IMR-90 (cell line): ENCODE data around the gene GDNF. TPM values are rescaled to one million over a fixed set of nuclear protein-coding genes. Genes with fewer than 3 reads are reported as not detected.
A peak's percentile ranks its signal among the peaks of the same experiment; 100 is the strongest.

ENCODE experiments used
- ATAC-seq: fragments of 200-7000 bp; cut with Tn5 transposase; 2 replicates; pipeline ENCODE4 v1.9.1; 2020; ENCODE audit warnings: low read depth, mild to moderate bottlenecking, moderate library complexity
- BruUV-seq: library from RNA; stranded (reverse); fragments of 400-500 nt; replicated peaks from 2 replicates; lab custom pipeline; 2021; lab: Mats Ljungman, UMichigan
- CTCF ChIA-PET: fragments of 300-600 bp; formaldehyde crosslinking; extraction: SDS; loops from one replicate; lab custom pipeline; 2021; ENCODE audit warnings: antibody characterized with exemption; lab: Yijun Ruan, JAX
- POLR2A ChIA-PET: fragments of 300-600 bp; sonication (Branson Sonifier 250); formaldehyde crosslinking; loops from one replicate; lab custom pipeline; 2022; ENCODE audit warnings: antibody characterized with exemption; ENCODE audit not compliant: unreplicated experiment; lab: Charles Lee
- DNase-seq: peaks from one replicate; pipeline ENCODE4 v3.0.0; 2013
- H2AFZ ChIP-seq: replicated peaks from 2 replicates; pipeline ENCODE3; 2013; ENCODE audit warnings: low read length, mild to moderate bottlenecking; ENCODE audit not compliant: poor library complexity
- H2AK5ac ChIP-seq: 2 replicates; pipeline ENCODE4 v1.6.1; 2013; ENCODE audit warnings: low read depth, low read length, inconsistent platforms
- H2AK9ac ChIP-seq: replicated peaks from 2 replicates; pipeline ENCODE3; 2013; ENCODE audit warnings: mild to moderate bottlenecking, low read depth, low read length, moderate library complexity; ENCODE audit not compliant: poor library complexity
- H2BK120ac ChIP-seq: 2 replicates; pipeline ENCODE4 v1.6.1; 2013; ENCODE audit warnings: low read depth, low read length, inconsistent platforms
- H2BK15ac ChIP-seq: 3 replicates; pipeline ENCODE4 v1.6.1; 2013; ENCODE audit warnings: low read depth, low read length, inconsistent platforms
- H2BK20ac ChIP-seq: 2 replicates; pipeline ENCODE4 v1.6.1; 2013; ENCODE audit warnings: low read depth, mild to moderate bottlenecking, inconsistent platforms, low read length, moderate library complexity
- H2BK5ac ChIP-seq: 2 replicates; pipeline ENCODE4 v1.6.1; 2013; ENCODE audit warnings: mild to moderate bottlenecking, low read depth, low read length, inconsistent platforms; ENCODE audit not compliant: poor library complexity, severe bottlenecking
- H3K14ac ChIP-seq: replicated peaks from 2 replicates; pipeline ENCODE4 v1.6.1; 2013; ENCODE audit warnings: low read depth, low read length, inconsistent platforms
- H3K18ac ChIP-seq: 2 replicates; pipeline ENCODE4 v1.6.1; 2013; ENCODE audit warnings: low read depth, low read length, control low read depth
- H3K23ac ChIP-seq: 2 replicates; pipeline ENCODE4 v1.6.1; 2013; ENCODE audit warnings: low read depth, low read length, inconsistent platforms
- H3K27ac ChIP-seq: 2 replicates; pipeline ENCODE4 v1.5.1; 2013; ENCODE audit warnings: mild to moderate bottlenecking, control low read depth, low read length; ENCODE audit not compliant: insufficient read depth
- H3K27me3 ChIP-seq: 2 replicates; pipeline ENCODE4 v1.6.1; 2013; ENCODE audit warnings: low read length; ENCODE audit not compliant: control insufficient read depth, insufficient read depth
- H3K36me3 ChIP-seq: 2 replicates; pipeline ENCODE4 v1.6.1; 2013; ENCODE audit warnings: low read length, mixed read lengths; ENCODE audit not compliant: control insufficient read depth, insufficient read depth
- H3K4ac ChIP-seq: 2 replicates; pipeline ENCODE4 v1.6.1; 2013; ENCODE audit warnings: low read depth, low read length, inconsistent platforms
- H3K4me1 ChIP-seq: 2 replicates; pipeline ENCODE4 v1.6.1; 2013; ENCODE audit warnings: low read length, mixed read lengths; ENCODE audit not compliant: control insufficient read depth, insufficient read depth
- H3K4me2 ChIP-seq: 2 replicates; pipeline ENCODE4 v1.6.1; 2013; ENCODE audit warnings: low read depth, mild to moderate bottlenecking, control low read depth, low read length, moderate library complexity
- H3K4me3 ChIP-seq: 2 replicates; pipeline ENCODE4 v1.5.1; 2013; ENCODE audit warnings: low read depth, mild to moderate bottlenecking, control low read depth, low read length, moderate library complexity; ENCODE audit not compliant: insufficient read depth
- H3K56ac ChIP-seq: 2 replicates; pipeline ENCODE4 v1.6.1; 2013; ENCODE audit warnings: low read length, inconsistent platforms; ENCODE audit not compliant: insufficient read depth; ENCODE audit errors: extremely low read depth
- H3K79me1 ChIP-seq, 2 experiments: 2 replicates each; pipeline ENCODE4 v1.6.1; 2013; ENCODE audit warnings: low read length in 2 of 2, inconsistent platforms in 1 of 2, low read depth in 1 of 2
- H3K9ac ChIP-seq: 2 replicates; pipeline ENCODE4 v1.6.1; 2013; ENCODE audit warnings: low read depth, low read length, control low read depth
- H3K9me1 ChIP-seq: 2 replicates; pipeline ENCODE4 v1.6.1; 2013; ENCODE audit warnings: low read length, inconsistent platforms; ENCODE audit not compliant: insufficient read depth
- H3K9me3 ChIP-seq: 2 replicates; pipeline ENCODE4 v1.6.1; 2013; ENCODE audit warnings: low read length; ENCODE audit not compliant: control insufficient read depth, insufficient read depth
- H4K20me1 ChIP-seq: 2 replicates; pipeline ENCODE4 v1.6.1; 2013; ENCODE audit warnings: low read length, inconsistent platforms; ENCODE audit not compliant: insufficient read depth
- H4K5ac ChIP-seq: 2 replicates; pipeline ENCODE4 v1.6.1; 2013; ENCODE audit warnings: mild to moderate bottlenecking, low read depth, low read length, control low read depth
- H4K8ac ChIP-seq, 2 experiments: 2 replicates each; pipeline ENCODE4 v1.6.1; 2013; ENCODE audit warnings: low read depth in 2 of 2, low read length in 2 of 2, control low read depth in 1 of 2, inconsistent platforms in 1 of 2
- H4K91ac ChIP-seq: 2 replicates; pipeline ENCODE4 v1.6.1; 2013; ENCODE audit warnings: low read depth, low read length, inconsistent platforms; ENCODE audit not compliant: insufficient read depth
- CTCF ChIP-seq: conservative IDR thresholded peaks from 2 replicates; pipeline ENCODE4 v1.5.1; 2012; ENCODE audit warnings: mild to moderate bottlenecking, low read depth, low read length, improper control_type of control experiment
- WGBS, 2 experiments: methylation state at CpG; one replicate each; pipeline versions ENCODE4 v1.1.5 to v1.1.7; 2013; ENCODE audit warnings: missing lambda C conversion rate in 2 of 2; ENCODE audit not compliant: insufficient read length in 1 of 2; ENCODE audit errors: extremely low coverage in 2 of 2; 5-methylcytosine and 5-hydroxymethylcytosine counted together
- dilution Hi-C: fragments of 300-500 bp; cut with HindIII; formaldehyde crosslinking; loops from one replicate; pipeline ENCODE4 v1.14.3; 2018; ENCODE audit warnings: low sequenced_read_pairs; ENCODE audit not compliant: unreplicated experiment
- in situ Hi-C: fragments of 300-500 bp; cut with MboI; formaldehyde crosslinking; loops from 3 replicates; pipeline ENCODE4 v1.14.3; 2019; ENCODE audit warnings: low sequenced_read_pairs, inconsistent platforms, mixed read lengths
- intact Hi-C: fragments of 100-400 bp; cut with micrococcal nuclease; formaldehyde crosslinking; loops from 2 replicates; pipeline ENCODE4 v1.10.0; 2022
- polyA plus RNA-seq, 3 experiments: library from polyadenylated mRNA; depleted of rRNA; stranded (reverse); fragments of >200 nt; gene quantifications; 2 replicates each; pipeline ENCODE4 v1.2.3, GENCODE V29; 2012; ENCODE audit warnings: low replicate concordance in 1 of 3
- total RNA-seq: library from RNA; depleted of rRNA; stranded (reverse); fragments of >200 nt; gene quantifications from 2 replicates; pipeline ENCODE4 v1.2.3, GENCODE V29; 2012

Gene GDNF
- total and polyA plus RNA-seq, 2 of the 4 experiments (the other 2 are of a cell fraction) = 0.18 to 0.82 TPM

- no TSS peak for BruUV-seq
- CTCF ChIA-PET = no interaction called here
- Histone ChIP-seq H3K4ac (no peak overlapping the region), H2BK20ac (no peak overlapping the region), H4K20me1 (no peaks in the 10 kb centered on the region), H3K36me3 (peaks cover 4% of the 10 kb centered on the region; the same call in 1 of the 2 replicates), H3K9me3 (no peaks in the 10 kb centered on the region), H3K56ac (no peak overlapping the region), H3K79me1 (no peaks in the 10 kb centered on the region), H4K91ac (no peak overlapping the region), H2BK120ac (no peak overlapping the region), H2AFZ (no peak overlapping the region), H3K27ac (no peak overlapping the region), H4K5ac (no peak overlapping the region), H3K4me2 (no peak overlapping the region), H2AK5ac (no peak overlapping the region), H3K14ac (no peak overlapping the region), H4K8ac (no peak overlapping the region), H2BK15ac (no peak overlapping the region), H3K4me1 (peaks cover 11% of the 10 kb centered on the region), H2AK9ac (no peak overlapping the region), H3K23ac (no peak overlapping the region), H3K9me1 (no peaks in the 10 kb centered on the region), H3K27me3 (no peaks in the 10 kb centered on the region), H3K4me3 (no peak overlapping the region), H2BK5ac (no peak overlapping the region), H3K18ac (no peak overlapping the region), H3K9ac (no peak overlapping the region)
- dilution Hi-C loops = no loop called here
- intact Hi-C loops = no loop called here
- DNase-seq = peak; percentile 41
- ATAC-seq = no peak
- POLR2A ChIA-PET = no interaction called here
- TF ChIP-seq CTCF = no peak
- in situ Hi-C loops = no loop called here
- 30% methylated on average over 7 of the region's 11 CpGs; no CpG with 5 or more reads in 1 of the 2 experiments for WGBS, 2 experiments
Measured at GRCh38 chr5:37814699-37815098, 25.1 kb downstream of the GDNF start.
